ENCODE measurements around the gene ZNF740. TPM values are rescaled to one million over a fixed set of nuclear protein-coding genes. Genes with fewer than 3 reads are reported as not detected.

The ZNF740 gene
- total RNA-seq, 1 experiment from 2014 or later = 46.8 TPM

DNA sequence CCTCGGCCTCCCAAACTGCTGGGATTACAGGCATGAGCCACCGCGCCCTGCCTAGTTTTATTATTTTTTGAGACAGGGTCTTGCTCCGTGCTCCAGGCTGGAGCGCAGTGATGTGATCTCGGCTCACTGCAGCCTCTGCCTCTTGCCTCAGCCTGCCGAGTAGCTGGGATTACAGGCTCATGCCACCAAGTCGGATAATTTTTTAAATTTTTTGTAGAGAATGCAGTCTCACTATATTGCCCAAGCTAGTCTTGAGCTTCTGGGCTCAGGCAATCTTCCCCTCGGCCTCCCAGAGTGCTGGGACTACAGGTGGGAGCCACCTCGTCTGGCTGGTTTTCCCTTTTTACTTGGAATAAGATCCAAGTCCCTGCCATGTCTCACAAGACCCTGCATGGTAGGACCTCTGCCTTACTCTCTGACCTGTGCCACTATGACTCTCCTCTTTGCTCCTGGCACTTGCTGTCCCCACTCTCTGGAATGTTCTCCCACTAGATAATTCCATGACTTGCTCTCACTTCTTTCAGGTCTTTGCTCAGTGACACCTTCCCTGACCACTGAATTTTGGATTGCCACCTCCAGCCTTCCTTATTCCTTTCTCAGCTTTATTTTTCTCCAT is 59.2 kb downstream of the ZNF740 start:
- DNase-seq (ENCODE audit: low read depth, low spot score) (no peak), ATAC-seq (no peak)
- no peak overlapping the region for H3K4me3 ChIP-seq (ENCODE audit: low read depth in 2 of 2, low read length in 2 of 2)
- TF ChIP-seq SIN3A (IDR thresholded peaks at IDR 0.05; ENCODE audit: borderline replicate concordance, insufficient read depth, low read depth, low read length) = no peak
- no peak for TF ChIP-seq POLR2AphosphoS5 (IDR thresholded peaks at IDR 0.05; ENCODE audit: low read depth, low read length)
- TF ChIP-seq, protein P1, sequence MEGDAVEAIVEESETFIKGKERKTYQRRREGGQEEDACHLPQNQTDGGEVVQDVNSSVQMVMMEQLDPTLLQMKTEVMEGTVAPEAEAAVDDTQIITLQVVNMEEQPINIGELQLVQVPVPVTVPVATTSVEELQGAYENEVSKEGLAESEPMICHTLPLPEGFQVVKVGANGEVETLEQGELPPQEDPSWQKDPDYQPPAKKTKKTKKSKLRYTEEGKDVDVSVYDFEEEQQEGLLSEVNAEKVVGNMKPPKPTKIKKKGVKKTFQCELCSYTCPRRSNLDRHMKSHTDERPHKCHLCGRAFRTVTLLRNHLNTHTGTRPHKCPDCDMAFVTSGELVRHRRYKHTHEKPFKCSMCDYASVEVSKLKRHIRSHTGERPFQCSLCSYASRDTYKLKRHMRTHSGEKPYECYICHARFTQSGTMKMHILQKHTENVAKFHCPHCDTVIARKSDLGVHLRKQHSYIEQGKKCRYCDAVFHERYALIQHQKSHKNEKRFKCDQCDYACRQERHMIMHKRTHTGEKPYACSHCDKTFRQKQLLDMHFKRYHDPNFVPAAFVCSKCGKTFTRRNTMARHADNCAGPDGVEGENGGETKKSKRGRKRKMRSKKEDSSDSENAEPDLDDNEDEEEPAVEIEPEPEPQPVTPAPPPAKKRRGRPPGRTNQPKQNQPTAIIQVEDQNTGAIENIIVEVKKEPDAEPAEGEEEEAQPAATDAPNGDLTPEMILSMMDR (IDR thresholded peaks at IDR 0.05) = no peak
- TF ChIP-seq, protein P2, sequence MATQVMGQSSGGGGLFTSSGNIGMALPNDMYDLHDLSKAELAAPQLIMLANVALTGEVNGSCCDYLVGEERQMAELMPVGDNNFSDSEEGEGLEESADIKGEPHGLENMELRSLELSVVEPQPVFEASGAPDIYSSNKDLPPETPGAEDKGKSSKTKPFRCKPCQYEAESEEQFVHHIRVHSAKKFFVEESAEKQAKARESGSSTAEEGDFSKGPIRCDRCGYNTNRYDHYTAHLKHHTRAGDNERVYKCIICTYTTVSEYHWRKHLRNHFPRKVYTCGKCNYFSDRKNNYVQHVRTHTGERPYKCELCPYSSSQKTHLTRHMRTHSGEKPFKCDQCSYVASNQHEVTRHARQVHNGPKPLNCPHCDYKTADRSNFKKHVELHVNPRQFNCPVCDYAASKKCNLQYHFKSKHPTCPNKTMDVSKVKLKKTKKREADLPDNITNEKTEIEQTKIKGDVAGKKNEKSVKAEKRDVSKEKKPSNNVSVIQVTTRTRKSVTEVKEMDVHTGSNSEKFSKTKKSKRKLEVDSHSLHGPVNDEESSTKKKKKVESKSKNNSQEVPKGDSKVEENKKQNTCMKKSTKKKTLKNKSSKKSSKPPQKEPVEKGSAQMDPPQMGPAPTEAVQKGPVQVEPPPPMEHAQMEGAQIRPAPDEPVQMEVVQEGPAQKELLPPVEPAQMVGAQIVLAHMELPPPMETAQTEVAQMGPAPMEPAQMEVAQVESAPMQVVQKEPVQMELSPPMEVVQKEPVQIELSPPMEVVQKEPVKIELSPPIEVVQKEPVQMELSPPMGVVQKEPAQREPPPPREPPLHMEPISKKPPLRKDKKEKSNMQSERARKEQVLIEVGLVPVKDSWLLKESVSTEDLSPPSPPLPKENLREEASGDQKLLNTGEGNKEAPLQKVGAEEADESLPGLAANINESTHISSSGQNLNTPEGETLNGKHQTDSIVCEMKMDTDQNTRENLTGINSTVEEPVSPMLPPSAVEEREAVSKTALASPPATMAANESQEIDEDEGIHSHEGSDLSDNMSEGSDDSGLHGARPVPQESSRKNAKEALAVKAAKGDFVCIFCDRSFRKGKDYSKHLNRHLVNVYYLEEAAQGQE (IDR thresholded peaks at IDR 0.05; ENCODE audit: insufficient read depth in 1 of 2, low read depth in 2 of 2, low read length in 1 of 2) = no peak
- no peak for TF ChIP-seq TCF7L2 (IDR thresholded peaks at IDR 0.05; ENCODE audit: low read depth, low read length)
- in situ Hi-C loops (cut with HindIII; ENCODE audit: low pct_unique_long_range_greater_than_20kb, low sequenced_read_pairs) (no loop called here), intact Hi-C loops (cut with micrococcal nuclease; ENCODE audit: unreplicated experiment) (no loop called here)
- POLR2A ChIA-PET = no interaction called here
- no TSS peak for BruUV-seq (replicated peaks)
- H3K27me3 ChIP-seq (ENCODE audit: control insufficient read depth, insufficient read depth, low read length) = no peaks in the 10 kb centered on the region; the same call in 1 of the 2 replicates
- H3K9me3 ChIP-seq (ENCODE audit: control insufficient read depth, insufficient read depth, low read depth, low read length) = no peaks in the 10 kb centered on the region
- peaks cover 4% of the 10 kb centered on the region; the same call in 1 of the 2 replicates for H3K4me1 ChIP-seq (ENCODE audit: control insufficient read depth, insufficient read depth, low read length)
- H3K27ac ChIP-seq (ENCODE audit: low read length) = no peak overlapping the region
- CTCF ChIA-PET = interaction anchor here (1.6 kb wide), 1 partner anchor 12 kb away, joined by 8 read pairs; a partner anchor contains a TSS
- H3K36me3 ChIP-seq (ENCODE audit: control insufficient read depth, insufficient read depth, low read length) = no peaks in the 10 kb centered on the region

DNA sequence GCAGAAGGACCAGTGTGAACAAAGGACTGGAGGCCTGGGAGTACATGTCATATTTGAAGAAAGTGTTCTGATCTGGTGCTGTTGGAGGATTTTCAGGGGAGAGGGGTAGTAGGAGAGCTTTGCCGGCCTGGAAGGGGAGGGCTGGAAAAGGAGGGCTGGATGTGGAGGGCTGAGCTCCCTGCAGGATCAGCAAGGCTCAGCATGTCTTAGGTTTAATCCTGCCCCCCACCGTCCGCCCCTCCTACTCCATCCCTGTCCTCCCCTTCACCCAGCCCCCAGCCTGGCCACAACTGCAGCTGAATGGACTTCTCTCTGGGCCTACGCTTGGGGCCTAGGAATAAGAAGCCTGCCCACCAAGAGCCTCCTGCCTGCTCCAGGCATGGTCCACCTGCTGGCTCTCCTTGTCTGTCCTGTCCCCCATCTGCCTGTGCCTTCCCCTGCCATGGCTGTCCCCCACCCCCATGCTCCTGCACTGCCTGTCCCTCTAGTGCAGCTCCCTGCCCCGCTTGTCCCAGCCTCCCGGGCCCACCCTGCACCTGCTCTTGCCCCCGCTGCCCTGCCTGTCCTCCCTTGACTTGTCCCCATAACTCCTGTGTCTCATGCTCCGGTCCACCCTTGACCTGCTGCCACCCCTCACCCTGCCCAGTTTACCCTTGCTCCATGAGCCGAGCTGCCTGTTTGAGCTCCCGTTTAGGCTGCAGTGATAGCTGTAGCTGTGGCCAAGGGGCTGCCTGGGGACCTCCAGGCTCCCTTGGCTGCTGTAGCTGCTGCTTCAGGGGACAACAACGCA is 61.3 kb downstream of the ZNF740 start:
- TF ChIP-seq TCF7L2 (IDR thresholded peaks at IDR 0.05; ENCODE audit: low read depth, low read length) (no peak), POLR2AphosphoS5 (IDR thresholded peaks at IDR 0.05; ENCODE audit: low read depth, low read length) (no peak)
- TF ChIP-seq, protein P2 (IDR thresholded peaks at IDR 0.05; ENCODE audit: insufficient read depth in 1 of 2, low read depth in 2 of 2, low read length in 1 of 2) = no peak
- TF ChIP-seq, protein P1 (IDR thresholded peaks at IDR 0.05) = no peak
- Histone ChIP-seq H3K9me3 (ENCODE audit: control insufficient read depth, insufficient read depth, low read depth, low read length) (no peaks in the 10 kb centered on the region), H3K4me1 (ENCODE audit: control insufficient read depth, insufficient read depth, low read length) (no peaks in the 10 kb centered on the region; the same call in 1 of the 2 replicates), H3K36me3 (ENCODE audit: control insufficient read depth, insufficient read depth, low read length) (no peaks in the 10 kb centered on the region), H3K4me3 (ENCODE audit: low read depth in 2 of 2, low read length in 2 of 2) (no peak overlapping the region), H3K27ac (ENCODE audit: low read length) (no peak overlapping the region), H3K27me3 (ENCODE audit: control insufficient read depth, insufficient read depth, low read length) (no peaks in the 10 kb centered on the region; the same call in 1 of the 2 replicates)
- POLR2A ChIA-PET = interaction anchor here (0.6 kb wide), 2 partner anchors 22 to 62 kb away, joined by 3 to 5 read pairs; partner anchors contain the start of gene ZNF740
- in situ Hi-C loops (cut with HindIII; ENCODE audit: low pct_unique_long_range_greater_than_20kb, low sequenced_read_pairs) (no loop called here), intact Hi-C loops (cut with micrococcal nuclease; ENCODE audit: unreplicated experiment) (no loop called here)
- ATAC-seq (peak; percentile 32; the same call in 1 of the 2 replicates), DNase-seq (ENCODE audit: low read depth, low spot score) (no peak)
- BruUV-seq (replicated peaks) = no TSS peak
- CTCF ChIA-PET = interaction anchor here (0.6 to 3.2 kb wide), 3 partner anchors 10 to 188 kb away, joined by 4 to 13 read pairs (median 8); a partner anchor contains a TSS

All from Panc1 (cell line).